ENCODE measurements around the gene CHAF1A. TPM values are rescaled to one million over a fixed set of nuclear protein-coding genes. Genes with fewer than 3 reads are reported as not detected.
A peak's percentile ranks its signal among the peaks of the same experiment; 100 is the strongest.

Gene CHAF1A
- total and polyA plus RNA-seq, 7 experiments from 2014 or later = 3.2 to 71.2 (median 12.4) TPM

- Histone ChIP-seq H3K4me1 (ENCODE audit: control insufficient read depth in 2 of 2, insufficient read depth in 2 of 2, low read length in 2 of 2) (no peaks in the 10 kb centered on the region), H3K36me3 (ENCODE audit: control insufficient read depth in 2 of 3, insufficient read depth in 3 of 3, low read length in 3 of 3) (peaks cover 0 to 43% (median 5%) of the 10 kb centered on the region in 3 experiments), H3K27ac (ENCODE audit: low read depth, low read length) (no peak overlapping the region), H3K27me3 (ENCODE audit: control insufficient read depth in 2 of 2, insufficient read depth in 2 of 2, low read length in 2 of 2) (no peaks in the 10 kb centered on the region), H3K4me3 (ENCODE audit: low read length) (no peak overlapping the region), H3K9me3 (ENCODE audit: control insufficient read depth in 2 of 3, low read length in 3 of 3) (no peaks in the 10 kb centered on the region)
- DNase-seq (no peak), ATAC-seq (peak; percentile 86)
- H3K27ac Mint-ChIP-seq = no peak overlapping the region
- H3K4me1 Mint-ChIP-seq = peaks cover 0 to 2% (median 0%) of the 10 kb centered on the region in 7 donors
- no peaks in the 10 kb centered on the region for H3K27me3 Mint-ChIP-seq
- H3K9me3 Mint-ChIP-seq = no peaks in the 10 kb centered on the region
- intact Hi-C loops (cut with micrococcal nuclease) = no loop called here
- ChIA-PET CTCF (no interaction called here), POLR2A (interaction anchor here (0.5 kb wide), 1 partner anchor 177 kb away, joined by 3 read pairs; no protein-coding TSS in a partner anchor)
- peaks cover 7 to 26% (median 15%) of the 10 kb centered on the region in 5 donors for H3K36me3 Mint-ChIP-seq
- no peak overlapping the region for H3K4me3 Mint-ChIP-seq
Measured at GRCh38 chr19:4430760-4431159, 28.3 kb downstream of the CHAF1A start.

- intact Hi-C loops (cut with micrococcal nuclease) = no loop called here
- Histone ChIP-seq H3K27ac (ENCODE audit: low read depth, low read length) (no peak overlapping the region), H3K36me3 (ENCODE audit: control insufficient read depth in 2 of 3, insufficient read depth in 3 of 3, low read length in 3 of 3) (peaks cover 0 to 43% (median 5%) of the 10 kb centered on the region in 3 experiments), H3K27me3 (ENCODE audit: control insufficient read depth in 2 of 2, insufficient read depth in 2 of 2, low read length in 2 of 2) (no peaks in the 10 kb centered on the region), H3K4me3 (ENCODE audit: low read length) (no peak overlapping the region), H3K4me1 (ENCODE audit: control insufficient read depth in 2 of 2, insufficient read depth in 2 of 2, low read length in 2 of 2) (no peaks in the 10 kb centered on the region), H3K9me3 (ENCODE audit: control insufficient read depth in 2 of 3, low read length in 3 of 3) (no peaks in the 10 kb centered on the region)
- Mint-ChIP-seq H3K4me1 (peaks cover 0 to 2% (median 0%) of the 10 kb centered on the region in 7 donors), H3K27ac (no peak overlapping the region), H3K9me3 (no peaks in the 10 kb centered on the region), H3K36me3 (peaks cover 7 to 23% (median 13%) of the 10 kb centered on the region in 5 donors), H3K4me3 (no peak overlapping the region), H3K27me3 (no peaks in the 10 kb centered on the region)
- ATAC-seq (no peak), DNase-seq (no peak)
- ChIA-PET CTCF (no interaction called here), POLR2A (no interaction called here)
Measured at GRCh38 chr19:4431296-4431695, 28.9 kb downstream of the CHAF1A start.

GRCh38 chr19:4431808-4432674 is 29.6 kb downstream of the CHAF1A start:
- Histone ChIP-seq H3K36me3 (ENCODE audit: control insufficient read depth in 2 of 3, insufficient read depth in 3 of 3, low read length in 3 of 3) (peaks cover 0 to 43% (median 5%) of the 10 kb centered on the region in 3 experiments), H3K4me3 (ENCODE audit: low read length) (no peak overlapping the region), H3K27ac (ENCODE audit: low read depth, low read length) (no peak overlapping the region), H3K27me3 (ENCODE audit: control insufficient read depth in 2 of 2, insufficient read depth in 2 of 2, low read length in 2 of 2) (no peaks in the 10 kb centered on the region), H3K9me3 (ENCODE audit: control insufficient read depth in 2 of 3, low read length in 3 of 3) (no peaks in the 10 kb centered on the region), H3K4me1 (ENCODE audit: control insufficient read depth in 2 of 2, insufficient read depth in 2 of 2, low read length in 2 of 2) (no peaks in the 10 kb centered on the region)
- intact Hi-C loops (cut with micrococcal nuclease) = no loop called here
- Mint-ChIP-seq H3K27me3 (no peaks in the 10 kb centered on the region), H3K4me1 (peaks cover 0 to 2% (median 0%) of the 10 kb centered on the region in 7 donors), H3K9me3 (no peaks in the 10 kb centered on the region), H3K4me3 (no peak overlapping the region), H3K27ac (peak overlapping the region in 1 of 9 donors; percentile 13), H3K36me3 (peaks cover 7 to 23% (median 13%) of the 10 kb centered on the region in 5 donors)
- ChIA-PET POLR2A (interaction anchor here (0.5 kb wide), 1 partner anchor 254 kb away, joined by 7 read pairs; no protein-coding TSS in a partner anchor), CTCF (no interaction called here)
- no peak for DNase-seq
- peak; percentile 75 for ATAC-seq

GRCh38 chr19:4432918-4433506 is 30.6 kb downstream of the CHAF1A start:
- no peak for ATAC-seq
- ChIA-PET CTCF (no interaction called here), POLR2A (interaction anchor here (0.5 kb wide), 1 partner anchor 253 kb away, joined by 7 read pairs; no protein-coding TSS in a partner anchor)
- H3K27me3 Mint-ChIP-seq = no peaks in the 10 kb centered on the region
- no peak for DNase-seq
- Histone ChIP-seq H3K4me1 (ENCODE audit: control insufficient read depth in 2 of 2, insufficient read depth in 2 of 2, low read length in 2 of 2) (no peaks in the 10 kb centered on the region), H3K36me3 (ENCODE audit: control insufficient read depth in 2 of 3, insufficient read depth in 3 of 3, low read length in 3 of 3) (peaks cover 0 to 43% (median 5%) of the 10 kb centered on the region in 3 experiments), H3K9me3 (ENCODE audit: control insufficient read depth in 2 of 3, low read length in 3 of 3) (no peaks in the 10 kb centered on the region), H3K4me3 (ENCODE audit: low read length) (no peak overlapping the region), H3K27ac (ENCODE audit: low read depth, low read length) (no peak overlapping the region), H3K27me3 (ENCODE audit: control insufficient read depth in 2 of 2, insufficient read depth in 2 of 2, low read length in 2 of 2) (no peaks in the 10 kb centered on the region)
- H3K36me3 Mint-ChIP-seq = peaks cover 7 to 23% (median 13%) of the 10 kb centered on the region in 5 donors
- no peaks in the 10 kb centered on the region for H3K9me3 Mint-ChIP-seq
- no peak overlapping the region for H3K27ac Mint-ChIP-seq
- H3K4me3 Mint-ChIP-seq = no peak overlapping the region
- H3K4me1 Mint-ChIP-seq = peaks cover 0 to 2% (median 0%) of the 10 kb centered on the region in 7 donors
- intact Hi-C loops (cut with micrococcal nuclease) = no loop called here

- Histone ChIP-seq H3K9me3 (ENCODE audit: control insufficient read depth in 2 of 3, low read length in 3 of 3) (no peaks in the 10 kb centered on the region), H3K36me3 (ENCODE audit: control insufficient read depth in 2 of 3, insufficient read depth in 3 of 3, low read length in 3 of 3) (peaks cover 0 to 34% (median 5%) of the 10 kb centered on the region in 3 experiments), H3K27ac (ENCODE audit: low read depth, low read length) (no peak overlapping the region), H3K4me1 (ENCODE audit: control insufficient read depth in 2 of 2, insufficient read depth in 2 of 2, low read length in 2 of 2) (no peaks in the 10 kb centered on the region), H3K27me3 (ENCODE audit: control insufficient read depth in 2 of 2, insufficient read depth in 2 of 2, low read length in 2 of 2) (no peaks in the 10 kb centered on the region), H3K4me3 (ENCODE audit: low read length) (no peak overlapping the region)
- DNase-seq (no peak), ATAC-seq (no peak)
- POLR2A ChIA-PET = interaction anchor here (0.7 kb wide), 1 partner anchor 37 kb away, joined by 3 read pairs; no protein-coding TSS in a partner anchor
- intact Hi-C loops (cut with micrococcal nuclease) = no loop called here
- Mint-ChIP-seq H3K4me1 (peaks cover 0 to 4% (median 0%) of the 10 kb centered on the region in 7 donors), H3K27ac (no peak overlapping the region), H3K27me3 (no peaks in the 10 kb centered on the region), H3K4me3 (no peak overlapping the region), H3K9me3 (no peaks in the 10 kb centered on the region), H3K36me3 (peaks cover 3 to 17% (median 13%) of the 10 kb centered on the region in 5 donors)
- CTCF ChIA-PET = interaction anchor here (0.6 kb wide), 1 partner anchor 115 kb away, joined by 6 read pairs; no protein-coding TSS in a partner anchor
Measured at GRCh38 chr19:4434391-4434790, 32.0 kb downstream of the CHAF1A start.

- DNase-seq (no peak), ATAC-seq (no peak)
- H3K4me1 ChIP-seq (ENCODE audit: control insufficient read depth in 2 of 2, insufficient read depth in 2 of 2, low read length in 2 of 2) = no peaks in the 10 kb centered on the region
- no peak overlapping the region for H3K27ac ChIP-seq (ENCODE audit: low read depth, low read length)
- H3K27ac Mint-ChIP-seq = no peak overlapping the region
- no peaks in the 10 kb centered on the region for H3K9me3 ChIP-seq (ENCODE audit: control insufficient read depth in 2 of 3, low read length in 3 of 3)
- CTCF ChIA-PET = no interaction called here
- H3K4me3 Mint-ChIP-seq = no peak overlapping the region
- H3K36me3 ChIP-seq (ENCODE audit: control insufficient read depth in 2 of 3, insufficient read depth in 3 of 3, low read length in 3 of 3) = peaks cover 0 to 22% (median 0%) of the 10 kb centered on the region in 3 experiments
- no peak overlapping the region for H3K4me3 ChIP-seq (ENCODE audit: low read length)
- intact Hi-C loops (cut with micrococcal nuclease) = no loop called here
- POLR2A ChIA-PET = no interaction called here
- H3K9me3 Mint-ChIP-seq = no peaks in the 10 kb centered on the region
- peaks cover 0 to 4% (median 0%) of the 10 kb centered on the region in 7 donors for H3K4me1 Mint-ChIP-seq
- peaks cover 3 to 9% (median 7%) of the 10 kb centered on the region in 5 donors for H3K36me3 Mint-ChIP-seq
- no peaks in the 10 kb centered on the region for H3K27me3 Mint-ChIP-seq
- no peaks in the 10 kb centered on the region for H3K27me3 ChIP-seq (ENCODE audit: control insufficient read depth in 2 of 2, insufficient read depth in 2 of 2, low read length in 2 of 2)
Measured at GRCh38 chr19:4436231-4436630, 33.8 kb downstream of the CHAF1A start.
